ENCODE measurements around the gene TMEM176A.

GRCh38 chr7:150820578-150821198, 20.1 kb downstream of the TMEM176A start:
- TF ChIP-seq, protein P1, sequence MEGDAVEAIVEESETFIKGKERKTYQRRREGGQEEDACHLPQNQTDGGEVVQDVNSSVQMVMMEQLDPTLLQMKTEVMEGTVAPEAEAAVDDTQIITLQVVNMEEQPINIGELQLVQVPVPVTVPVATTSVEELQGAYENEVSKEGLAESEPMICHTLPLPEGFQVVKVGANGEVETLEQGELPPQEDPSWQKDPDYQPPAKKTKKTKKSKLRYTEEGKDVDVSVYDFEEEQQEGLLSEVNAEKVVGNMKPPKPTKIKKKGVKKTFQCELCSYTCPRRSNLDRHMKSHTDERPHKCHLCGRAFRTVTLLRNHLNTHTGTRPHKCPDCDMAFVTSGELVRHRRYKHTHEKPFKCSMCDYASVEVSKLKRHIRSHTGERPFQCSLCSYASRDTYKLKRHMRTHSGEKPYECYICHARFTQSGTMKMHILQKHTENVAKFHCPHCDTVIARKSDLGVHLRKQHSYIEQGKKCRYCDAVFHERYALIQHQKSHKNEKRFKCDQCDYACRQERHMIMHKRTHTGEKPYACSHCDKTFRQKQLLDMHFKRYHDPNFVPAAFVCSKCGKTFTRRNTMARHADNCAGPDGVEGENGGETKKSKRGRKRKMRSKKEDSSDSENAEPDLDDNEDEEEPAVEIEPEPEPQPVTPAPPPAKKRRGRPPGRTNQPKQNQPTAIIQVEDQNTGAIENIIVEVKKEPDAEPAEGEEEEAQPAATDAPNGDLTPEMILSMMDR (IDR thresholded peaks at IDR 0.05) = no peak
- TF ChIP-seq POLR2A (IDR thresholded peaks at IDR 0.05) = peak; percentile 9

Data from breast epithelium (tissue), 3 donors.